A673 (cell line): ENCODE results near the gene SPAG9.

Experiments used
- EZH2 ChIP-seq: fragments of 200-600 bp; sonication (generic); IDR thresholded peaks from 2 replicates; pipeline ENCODE4 v1.6.1; 2017; ENCODE audit warnings: borderline replicate concordance, low read depth, mild to moderate bottlenecking, mixed read lengths, antibody characterized with exemption, low read length; ENCODE audit not compliant: poor library complexity, severe bottlenecking
- TF ChIP-seq, protein P1 (sequence below): fragments of 300-800, 200-600 bp; sonication (generic); conservative IDR thresholded peaks from 2 replicates; pipeline ENCODE4 v1.5.1; 2017; ENCODE audit warnings: low read depth, mild to moderate bottlenecking, antibody characterized with exemption, low read length, moderate library complexity, mixed read lengths

DNA sequence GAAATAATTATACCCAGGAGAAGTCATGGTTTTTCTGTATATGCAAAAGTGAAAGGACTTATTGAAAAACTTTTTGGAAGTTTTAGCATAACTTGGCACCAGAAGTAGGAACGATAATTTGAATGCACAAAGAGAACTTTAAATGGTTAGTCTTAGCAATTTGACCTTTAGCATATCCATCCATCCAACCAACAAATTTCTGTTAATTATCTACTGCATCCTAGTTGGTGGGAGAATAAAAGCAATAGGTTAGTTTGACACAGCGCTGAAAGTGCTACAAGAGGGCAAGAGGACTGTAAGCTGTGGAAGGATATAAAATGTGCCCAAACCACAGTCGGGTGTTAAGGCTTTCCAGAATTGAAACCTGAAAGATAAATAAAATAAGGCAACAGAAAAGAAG lies 17.6 kb downstream of the SPAG9 start:
- TF ChIP-seq, protein P1, sequence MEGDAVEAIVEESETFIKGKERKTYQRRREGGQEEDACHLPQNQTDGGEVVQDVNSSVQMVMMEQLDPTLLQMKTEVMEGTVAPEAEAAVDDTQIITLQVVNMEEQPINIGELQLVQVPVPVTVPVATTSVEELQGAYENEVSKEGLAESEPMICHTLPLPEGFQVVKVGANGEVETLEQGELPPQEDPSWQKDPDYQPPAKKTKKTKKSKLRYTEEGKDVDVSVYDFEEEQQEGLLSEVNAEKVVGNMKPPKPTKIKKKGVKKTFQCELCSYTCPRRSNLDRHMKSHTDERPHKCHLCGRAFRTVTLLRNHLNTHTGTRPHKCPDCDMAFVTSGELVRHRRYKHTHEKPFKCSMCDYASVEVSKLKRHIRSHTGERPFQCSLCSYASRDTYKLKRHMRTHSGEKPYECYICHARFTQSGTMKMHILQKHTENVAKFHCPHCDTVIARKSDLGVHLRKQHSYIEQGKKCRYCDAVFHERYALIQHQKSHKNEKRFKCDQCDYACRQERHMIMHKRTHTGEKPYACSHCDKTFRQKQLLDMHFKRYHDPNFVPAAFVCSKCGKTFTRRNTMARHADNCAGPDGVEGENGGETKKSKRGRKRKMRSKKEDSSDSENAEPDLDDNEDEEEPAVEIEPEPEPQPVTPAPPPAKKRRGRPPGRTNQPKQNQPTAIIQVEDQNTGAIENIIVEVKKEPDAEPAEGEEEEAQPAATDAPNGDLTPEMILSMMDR: no peak
- TF ChIP-seq EZH2: no peak
